K562 (cell line): ENCODE measurements around the gene RBMS1. TPM values are rescaled to one million over a fixed set of nuclear protein-coding genes. Genes with fewer than 3 reads are reported as not detected.

Experiments
- ATAC-seq: fragments of 200-7000 bp; cut with Tn5 transposase; 3 replicates; pipeline ENCODE4 v1.9.1; 2020; ENCODE audit warnings: moderate library complexity
- BruUV-seq: library from RNA; stranded (reverse); fragments of 400-500 nt; replicated peaks from 2 replicates; lab custom pipeline; 2021; lab: Mats Ljungman, UMichigan
- CTCF ChIA-PET: fragments of 300-600 bp; formaldehyde crosslinking; extraction: SDS; loops from one replicate; lab custom pipeline; 2021; ENCODE audit warnings: low intra/inter-chr PET ratio; lab: Yijun Ruan, JAX
- POLR2A ChIA-PET: fragments of 300-600, 350-650 bp; sonication (Branson Sonifier 250); formaldehyde crosslinking; extraction: SDS; loops from one replicate; lab custom pipeline; 2021; ENCODE audit warnings: antibody characterized with exemption, inconsistent platforms; lab: Yijun Ruan, JAX
- DNase-seq, 4 experiments: peaks; one replicate each; pipeline versions ENCODE4 v3.0.0 to v3.0.0-alpha.2; 2011 to 2018; ENCODE audit warnings: low spot score in 3 of 4, mixed read lengths in 3 of 4; ENCODE audit errors: extremely low read depth in 1 of 4
- FAIRE-seq: peaks from 2 replicates; lab custom pipeline; 2011; peaks lifted over from hg19 to GRCh38; lab: Jason Lieb, UNC
- H2AFZ ChIP-seq: 2 replicates; pipeline ENCODE4 v1.6.0; 2011; ENCODE audit warnings: low read depth, low read length, control low read depth, inconsistent platforms
- H3K27ac ChIP-seq: fragments of 200-600 bp; 3 replicates; pipeline ENCODE4 v1.8.0; 2011; ENCODE audit warnings: low read depth, mild to moderate bottlenecking, control low read depth, inconsistent platforms, low read length, moderate library complexity, mixed read lengths; ENCODE audit errors: extremely low read depth
- H3K27me3 ChIP-seq, 2 experiments: fragments of 300-600 bp in 1 of 2; 2 replicates in 1 of 2; 3 replicates in 1 of 2; pipeline versions ENCODE4 v1.6.0 to v1.8.0; 2011; ENCODE audit warnings: inconsistent platforms in 2 of 2, low read length in 2 of 2, mild to moderate bottlenecking in 1 of 2, mixed read lengths in 1 of 2, moderate library complexity in 1 of 2; ENCODE audit not compliant: control insufficient read depth in 2 of 2, insufficient read depth in 2 of 2
- H3K36me3 ChIP-seq: fragments of 300-600 bp; 3 replicates; pipeline ENCODE4 v1.8.0; 2011; ENCODE audit warnings: mild to moderate bottlenecking, low read length, inconsistent platforms; ENCODE audit not compliant: control insufficient read depth, insufficient read depth
- H3K4me1 ChIP-seq, 2 experiments: fragments of 200-600 bp in 1 of 2; replicated peaks in 1 of 2; 2 replicates in 1 of 2; 3 replicates in 1 of 2; pipeline versions ENCODE4 v1.5.1 to v1.8.0; 2011; ENCODE audit warnings: inconsistent platforms in 2 of 2, low read length in 2 of 2, mild to moderate bottlenecking in 1 of 2, mixed read lengths in 1 of 2, moderate library complexity in 1 of 2; ENCODE audit not compliant: control insufficient read depth in 2 of 2, insufficient read depth in 2 of 2
- H3K4me2 ChIP-seq: 2 replicates; pipeline ENCODE4 v1.6.1; 2011; ENCODE audit warnings: low read length, control low read depth, inconsistent platforms, mixed read lengths; ENCODE audit not compliant: insufficient read depth
- H3K4me3 ChIP-seq: fragments of 200-600 bp; sonication (generic), shearing (Covaris generic); 2 replicates; pipeline ENCODE4 v1.5.1; 2016; ENCODE audit warnings: control low read depth, inconsistent platforms
- H3K79me2 ChIP-seq: fragments of 200-600 bp; 3 replicates; pipeline ENCODE4 v1.8.0; 2011; ENCODE audit warnings: low read length, inconsistent platforms; ENCODE audit not compliant: control insufficient read depth, insufficient read depth
- H3K9ac ChIP-seq, 2 experiments: 2 replicates each; pipeline versions ENCODE4 v1.6.0 to v1.6.1; 2011; ENCODE audit warnings: low read depth in 2 of 2, low read length in 2 of 2, control low read depth in 1 of 2, inconsistent platforms in 1 of 2, mild to moderate bottlenecking in 1 of 2, mixed read lengths in 1 of 2; ENCODE audit not compliant: insufficient read depth in 1 of 2
- H3K9me1 ChIP-seq: one replicate; pipeline ENCODE4 v1.6.0; 2011; ENCODE audit warnings: inconsistent platforms, mild to moderate bottlenecking, low read length, moderate library complexity; ENCODE audit not compliant: control insufficient read depth, insufficient read depth
- H3K9me3 ChIP-seq: replicated peaks from 2 replicates; pipeline ENCODE4 v1.5.1; 2011; ENCODE audit warnings: low read depth, low read length, inconsistent platforms; ENCODE audit not compliant: control insufficient read depth, insufficient read depth
- H4K20me1 ChIP-seq: replicated peaks from 2 replicates; pipeline ENCODE4 v1.6.1; 2011; ENCODE audit warnings: low read length, inconsistent platforms, mixed read lengths; ENCODE audit not compliant: control insufficient read depth, insufficient read depth
- CEBPB ChIP-seq: fragments of 450-650 bp; IDR thresholded peaks from 2 replicates; pipeline ENCODE4 v1.6.1; 2016; ENCODE audit warnings: missing genetic modification characterization, missing compliant biosample characterization
- CEBPG ChIP-seq, 3 experiments: fragments of 200-800 bp in 1 of 3; sonication (Bioruptor generic) in 1 of 3; sonication (generic) in 1 of 3; formaldehyde crosslinking in 1 of 3; IDR thresholded peaks in 2 of 3; conservative IDR thresholded peaks in 1 of 3; 2 replicates each; pipeline versions ENCODE4 v1.6.1 to v1.8.0; 2016 to 2022; ENCODE audit warnings: missing compliant biosample characterization in 2 of 3, missing genetic modification characterization in 2 of 3, mild to moderate bottlenecking in 1 of 3, missing genetic modification reagents in 1 of 3
- TFAM ChIP-seq: fragments of 250-450 bp; sonication (Bioruptor Pico); conservative IDR thresholded peaks from 2 replicates; pipeline ENCODE4 v1.5.0; 2021; ENCODE audit warnings: mild to moderate bottlenecking, moderate library complexity
- ZNF584 ChIP-seq: fragments of 200-800 bp; sonication (Bioruptor generic); IDR thresholded peaks from 2 replicates; pipeline ENCODE4 v1.6.1; 2016; ENCODE audit warnings: low read depth, mild to moderate bottlenecking, missing genetic modification characterization, missing compliant biosample characterization
- WGBS: fragments of 100-300 bp; shearing (Covaris generic); methylation state at CpG from one replicate; pipeline ENCODE4 v1.1.6; 2016; ENCODE audit warnings: low coverage, mixed read lengths; ENCODE audit not compliant: insufficient coverage; ENCODE audit errors: missing lambda C conversion rate; 5-methylcytosine and 5-hydroxymethylcytosine counted together
- in situ Hi-C: fragments of 300-500 bp; cut with MboI; formaldehyde crosslinking; loops from 4 replicates; pipeline ENCODE4 v1.15.0; 2018; ENCODE audit warnings: inconsistent platforms, mixed read lengths
- intact Hi-C: fragments of 100-400 bp; cut with micrococcal nuclease; formaldehyde crosslinking; loops from 2 replicates; pipeline ENCODE4 v1.14.2; 2022
- polyA plus RNA-seq, 8 experiments: library from polyadenylated mRNA; depleted of rRNA in 4 of 8; stranded (reverse) in 5 of 8; unstranded in 3 of 8; fragments of >200 nt; fragmentation: Nextera tagmentation in 2 of 8; fragmentation: Illumina TruSeq in 1 of 8; extraction: Ambion mirVana in 2 of 8; extraction: Trizol in 1 of 8; gene quantifications; 2 replicates each; pipeline versions ENCODE4 v1.2.1 to v1.2.3, GENCODE V29; 2011 to 2014; ENCODE audit warnings: inconsistent platforms in 1 of 8, missing spikeins in 1 of 8
- total RNA-seq, 7 experiments: library from RNA; depleted of rRNA in 6 of 7; stranded (reverse); fragments of >200 nt in 6 of 7; fragmentation: Illumina TruSeq in 2 of 7; extraction: Trizol in 2 of 7; gene quantifications; 2 replicates each; pipeline versions ENCODE4 v1.2.1 to v1.2.3, GENCODE V29; 2011 to 2021; ENCODE audit warnings: low replicate concordance in 1 of 7
- TF ChIP-seq, protein P1 (sequence below), 3 experiments: fragments of 200-800 bp in 1 of 3; sonication (Bioruptor generic) in 1 of 3; sonication (generic) in 1 of 3; formaldehyde crosslinking in 1 of 3; IDR thresholded peaks; 2 replicates each; pipeline versions ENCODE4 v1.6.1 to v1.8.0; 2016 to 2022; ENCODE audit warnings: mild to moderate bottlenecking in 2 of 3, missing compliant biosample characterization in 2 of 3, missing genetic modification characterization in 2 of 3, missing genetic modification reagents in 1 of 3

Gene RBMS1
- total and polyA plus RNA-seq, 9 of the 15 experiments (the other 6 are each of a cell fraction or from before 2014, with no cell fraction given), result 0.04 to 0.31 (median 0.09) TPM; not detected in 6

GRCh38 chr2:160434254-160434948, 59.2 kb downstream of the RBMS1 start (continued):
- TF ChIP-seq, protein P1, sequence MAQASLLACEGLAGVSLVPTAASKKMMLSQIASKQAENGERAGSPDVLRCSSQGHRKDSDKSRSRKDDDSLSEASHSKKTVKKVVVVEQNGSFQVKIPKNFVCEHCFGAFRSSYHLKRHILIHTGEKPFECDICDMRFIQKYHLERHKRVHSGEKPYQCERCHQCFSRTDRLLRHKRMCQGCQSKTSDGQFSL (CRISPR knock-in tag; IDR thresholded peaks at IDR 0.05), result no peak
- TF ChIP-seq, protein P1 (tag; IDR thresholded peaks at IDR 0.05), result no peak
- TF ChIP-seq TFAM (CRISPR knock-in tag), result no peak

DNA sequence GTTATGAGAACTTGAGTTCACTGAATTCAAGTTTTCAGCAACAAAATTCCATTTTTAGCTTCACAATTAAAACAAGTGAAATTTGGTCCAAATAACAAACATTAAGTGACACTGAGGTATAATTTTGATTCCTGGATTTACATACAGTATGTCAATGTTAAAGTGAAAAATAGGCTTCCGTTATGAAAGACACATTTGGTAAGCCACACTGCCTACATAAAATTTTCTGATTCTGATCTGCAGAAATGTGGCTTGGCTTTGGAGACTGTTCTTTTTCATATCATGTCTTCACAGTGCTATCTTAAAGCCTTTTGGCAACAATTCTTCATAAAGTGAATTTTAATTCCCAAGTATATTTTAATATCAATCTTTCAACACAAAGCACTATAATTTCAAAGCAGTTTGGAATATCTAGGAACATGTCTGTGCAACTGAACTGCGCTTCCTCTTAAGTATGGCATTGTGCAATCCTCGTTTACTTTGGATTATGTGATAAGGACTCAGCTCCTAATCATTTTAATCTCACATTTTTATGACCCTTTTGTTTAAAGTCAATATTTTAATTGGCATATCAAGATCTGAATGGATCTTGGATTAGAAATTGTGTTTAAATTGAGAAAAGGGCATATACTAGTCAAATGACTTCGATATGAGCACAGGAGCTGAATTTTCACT, 60.0 kb downstream of the RBMS1 start:
- intact Hi-C loops (no loop called here), in situ Hi-C loops (no loop called here)
- WGBS, result under 1% methylated on average over 4 of the region's 4 CpGs
- no peak for DNase-seq
- no peaks in the 10 kb centered on the region for H3K36me3 ChIP-seq
- no peaks in the 10 kb centered on the region for H3K4me1 ChIP-seq
- no peaks in the 10 kb centered on the region for H3K79me2 ChIP-seq
- H3K27me3 ChIP-seq, result no peaks in the 10 kb centered on the region
- no peaks in the 10 kb centered on the region for H4K20me1 ChIP-seq
- H2AFZ ChIP-seq, result no peak overlapping the region
- no peak overlapping the region for H3K9ac ChIP-seq
- TF ChIP-seq ZNF584 (CRISPR knock-in tag), result no peak
- TF ChIP-seq CEBPG (CRISPR knock-in tag; IDR thresholded peaks at IDR 0.05), result no peak
- TF ChIP-seq CEBPG (tag; conservative IDR thresholded peaks at IDR 0.05 in 1 of 2, IDR thresholded peaks at IDR 0.05 in 1 of 2), result peak in 1 of 2 experiments; percentile 61; a peak in 2 of 4 replicates
- TF ChIP-seq CEBPB (tag), result peak; percentile 54; the same call in 1 of the 2 replicates
- H3K27ac ChIP-seq, result no peak overlapping the region
- no peak for FAIRE-seq
- POLR2A ChIA-PET, result no interaction called here
- H3K4me2 ChIP-seq, result no peak overlapping the region
- no peak for ATAC-seq
- CTCF ChIA-PET, result no interaction called here
- no peaks in the 10 kb centered on the region for H3K9me3 ChIP-seq
- no peaks in the 10 kb centered on the region for H3K9me1 ChIP-seq
- no TSS peak for BruUV-seq
- no peak overlapping the region for H3K4me3 ChIP-seq
